GM18519 (cell line): ENCODE measurements around the gene HECTD4.
"Not testable (repeated sequence)": the region's sequence is repeated elsewhere in the genome, so short reads cannot be mapped to it uniquely, and the experiment has no call there.

Source experiments
- ATAC-seq: cut with Tn5 transposase; IDR thresholded peaks from one replicate; pipeline ENCODE4 v1.9.1; 2021; ENCODE audit warnings: mild to moderate bottlenecking, moderate library complexity; ENCODE audit not compliant: unreplicated experiment, low FRiP score

HECTD4 gene

DNA sequence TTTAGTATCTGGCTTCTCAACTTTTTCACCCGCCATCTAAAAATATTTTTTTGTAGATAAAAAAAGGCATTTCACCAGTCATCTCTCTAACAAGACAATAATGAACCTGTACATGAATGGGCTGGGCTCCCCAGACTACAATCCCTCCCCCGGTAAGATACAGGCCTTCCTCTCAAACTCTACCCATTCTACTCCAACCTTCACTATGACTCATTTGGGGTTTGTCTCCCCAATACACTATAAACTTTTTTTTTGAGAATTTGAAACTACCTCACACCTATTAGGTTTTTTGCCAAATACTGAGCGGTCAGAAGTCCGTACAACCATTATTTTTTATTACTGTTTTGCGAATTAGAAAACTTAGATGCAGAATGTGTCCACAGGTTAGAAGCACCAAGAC, 26.4 kb upstream of the HECTD4 start:
- no peak for ATAC-seq

- ATAC-seq = not testable (repeated sequence)
Measured at GRCh38 chr12:112407683-112408082, 25.5 kb upstream of the HECTD4 start.

DNA sequence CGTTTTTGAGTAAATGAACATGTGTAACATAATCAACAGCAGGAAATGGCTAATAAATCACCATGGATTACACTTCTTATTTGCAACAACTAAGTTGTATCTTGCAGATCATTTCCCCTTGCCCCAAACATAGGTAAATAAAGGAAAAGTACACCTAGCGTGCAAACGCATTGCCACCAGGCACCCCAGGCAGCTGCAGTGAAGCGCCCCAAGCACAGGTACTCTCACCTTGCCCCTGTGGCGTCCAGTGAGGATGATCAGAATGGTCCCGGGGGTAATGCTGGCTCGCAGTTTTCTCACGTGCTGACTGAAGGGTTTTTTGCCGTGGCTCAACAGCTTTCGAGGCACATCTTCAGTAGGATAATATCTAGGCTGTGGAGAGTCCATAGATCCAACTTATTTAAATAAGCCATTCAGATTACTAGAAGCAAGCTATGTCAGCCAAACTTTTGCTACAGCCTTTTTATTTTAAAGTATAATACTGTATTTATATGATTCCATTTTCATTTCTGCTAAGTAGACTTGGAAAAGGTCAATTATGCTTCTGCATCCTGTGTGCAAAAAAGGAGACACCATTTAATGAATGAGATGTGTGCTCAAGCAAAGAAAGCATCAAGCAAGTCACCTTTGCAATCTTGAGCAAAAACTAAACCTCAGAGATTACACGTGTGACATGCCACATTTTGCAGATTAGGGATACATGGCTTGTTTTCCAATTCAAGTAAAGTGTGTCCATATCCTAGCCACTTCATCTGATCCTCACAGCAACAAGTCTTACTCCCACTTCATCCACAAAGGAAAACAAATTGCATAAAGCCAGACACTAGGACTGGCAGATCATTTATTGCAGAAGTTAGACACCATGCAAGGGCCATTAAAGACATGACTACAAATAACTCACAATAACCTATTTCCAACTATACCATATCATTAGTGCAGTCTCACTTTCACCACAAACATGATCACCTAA, 24.6 kb upstream of the HECTD4 start:
- ATAC-seq = no peak

DNA sequence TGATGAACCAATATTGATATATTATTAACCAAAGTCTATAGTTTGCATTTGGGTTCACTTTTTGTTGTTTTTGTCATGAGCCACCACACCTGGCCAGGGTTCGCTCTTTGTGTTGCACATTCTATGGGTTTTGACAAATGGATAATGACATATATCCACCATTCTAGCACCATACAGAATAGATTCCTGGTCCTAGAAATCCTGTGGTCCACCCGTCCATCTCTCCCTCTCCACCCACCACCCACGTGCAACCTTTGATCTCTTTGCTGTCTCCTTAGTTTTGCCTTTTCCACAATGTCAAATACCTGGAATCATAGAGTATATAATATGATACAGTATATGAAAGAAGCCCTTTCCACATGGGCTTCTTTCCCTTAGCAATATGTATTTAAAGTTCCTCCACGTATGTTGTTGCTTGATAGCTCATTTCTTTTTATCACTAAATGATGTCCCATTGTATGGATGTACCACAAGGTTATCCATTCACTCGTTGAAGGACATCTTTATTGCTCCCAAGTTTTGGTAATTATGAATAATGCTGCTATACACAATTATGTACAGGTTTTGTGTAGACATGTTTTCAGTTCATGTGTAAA, 19.8 kb upstream of the HECTD4 start:
- no peak for ATAC-seq

GRCh38 chr12:112401054-112401453, 18.8 kb upstream of the HECTD4 start:
- no peak for ATAC-seq

DNA sequence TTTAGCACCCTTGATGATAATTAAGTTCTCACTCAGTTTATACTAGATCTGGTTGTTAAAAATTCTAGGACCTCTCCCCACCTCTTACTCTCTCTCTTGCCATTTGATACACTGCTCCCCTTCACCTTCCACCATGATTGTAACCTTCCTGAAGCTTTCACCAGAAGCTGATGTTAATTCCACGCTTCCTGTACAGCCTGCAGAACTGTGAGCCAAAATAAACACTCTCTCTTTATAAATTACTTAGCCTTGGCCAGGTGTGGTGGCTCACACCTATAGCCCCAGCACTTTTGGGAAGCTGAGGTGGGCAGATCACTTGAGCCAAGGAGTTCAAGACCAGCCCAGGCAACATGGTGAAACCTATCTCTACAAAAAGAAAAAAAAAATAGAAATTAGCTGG, 11.1 kb upstream of the HECTD4 start:
- no peak for ATAC-seq

DNA sequence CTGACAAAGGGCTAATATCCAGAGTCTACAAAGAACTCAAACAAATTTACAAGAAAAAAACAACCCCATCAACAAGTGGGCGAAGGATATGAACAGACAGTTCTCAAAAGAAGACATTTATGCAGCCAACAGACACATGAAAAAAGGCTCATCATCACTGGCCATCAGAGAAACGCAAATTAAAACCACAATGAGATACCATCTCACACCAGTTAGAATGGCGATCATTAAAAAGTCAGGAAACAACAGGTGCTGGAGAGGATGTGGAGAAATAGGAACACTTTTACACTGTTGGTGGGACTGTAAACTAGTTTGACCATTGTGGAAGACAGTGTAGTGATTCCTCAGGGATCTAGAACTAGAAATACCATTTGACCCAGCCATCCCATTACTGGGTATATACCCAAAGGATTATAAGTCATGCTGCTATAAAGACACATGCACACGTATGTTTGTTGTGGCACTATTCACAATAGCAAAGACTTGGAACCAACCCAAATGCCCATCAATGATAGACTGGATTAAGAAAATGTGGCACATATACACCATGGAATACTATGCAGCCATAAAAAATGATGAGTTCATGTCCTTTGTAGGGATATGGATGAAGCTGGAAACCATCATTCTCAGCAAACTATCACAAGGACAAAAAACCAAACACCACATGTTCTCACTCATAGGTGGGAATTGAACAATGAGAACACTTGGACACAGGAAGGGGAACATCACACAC, 7.9 kb upstream of the HECTD4 start:
- ATAC-seq = not testable (repeated sequence)

DNA sequence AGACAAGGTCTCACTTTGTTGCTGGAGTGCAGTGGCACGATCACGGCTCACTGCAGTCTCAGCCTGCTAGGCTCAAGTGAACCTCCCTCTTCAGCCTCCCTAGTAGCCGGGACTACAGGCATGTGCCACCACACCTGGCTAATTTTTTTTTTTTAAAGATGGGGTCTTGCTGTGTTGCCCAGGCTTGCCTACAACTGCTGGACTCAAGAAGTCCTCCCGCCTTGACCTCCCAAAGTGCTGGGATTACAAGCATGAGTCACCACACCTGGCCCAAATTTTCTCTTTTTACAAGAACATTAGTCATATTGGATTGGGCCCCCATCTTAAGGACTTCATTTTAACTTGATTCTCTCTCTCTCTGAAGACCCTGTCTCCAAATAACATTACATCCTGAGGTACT, 7.0 kb upstream of the HECTD4 start:
- no peak for ATAC-seq

DNA sequence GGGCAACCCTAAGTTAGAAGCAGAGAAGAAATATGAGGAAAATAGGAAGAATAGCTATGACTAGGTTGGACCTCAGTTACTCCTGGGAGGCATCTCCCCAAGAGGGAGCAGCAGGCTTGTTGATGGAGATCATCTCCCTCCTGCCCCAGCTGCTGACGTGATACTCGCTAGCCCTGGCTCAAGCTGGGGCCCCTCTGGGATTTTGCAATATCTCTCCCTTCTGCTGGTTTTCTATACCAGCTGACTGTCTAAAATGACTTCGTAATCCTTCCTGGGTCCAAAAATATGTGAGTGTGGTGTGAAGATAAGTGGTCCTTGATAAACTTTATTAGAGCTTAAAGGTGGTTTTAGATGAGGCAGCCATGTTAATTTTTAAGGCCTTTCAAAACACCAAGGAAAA, 4.5 kb upstream of the HECTD4 start:
- ATAC-seq = no peak

- ATAC-seq = no peak
Measured at GRCh38 chr12:112382866-112383265, 635 bp upstream of the HECTD4 start.

DNA sequence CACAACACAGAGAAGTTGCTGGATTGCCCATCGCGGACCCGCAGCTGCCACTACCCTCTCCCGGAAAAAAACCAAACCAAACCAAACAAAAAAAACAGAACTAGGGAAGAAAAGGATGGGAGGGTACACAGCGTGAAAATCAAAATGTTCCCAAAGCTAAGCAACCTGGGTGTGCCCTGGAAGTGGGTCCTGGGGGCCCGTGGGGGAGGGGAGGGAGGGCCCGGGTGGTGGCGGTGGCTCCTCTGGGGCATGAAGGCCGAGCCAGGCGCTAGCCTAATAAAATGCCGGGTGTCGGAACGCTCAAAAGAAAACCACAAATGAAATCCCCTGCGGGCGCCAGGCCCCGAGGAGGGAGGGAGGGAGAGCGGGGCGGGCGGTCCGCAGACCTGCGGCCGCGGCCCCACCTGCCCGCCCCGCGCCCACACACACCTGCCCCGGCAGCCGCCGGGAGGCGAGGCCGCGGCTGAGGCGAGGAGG, 787 bp downstream of the HECTD4 start:
- peak; percentile 39 for ATAC-seq

DNA sequence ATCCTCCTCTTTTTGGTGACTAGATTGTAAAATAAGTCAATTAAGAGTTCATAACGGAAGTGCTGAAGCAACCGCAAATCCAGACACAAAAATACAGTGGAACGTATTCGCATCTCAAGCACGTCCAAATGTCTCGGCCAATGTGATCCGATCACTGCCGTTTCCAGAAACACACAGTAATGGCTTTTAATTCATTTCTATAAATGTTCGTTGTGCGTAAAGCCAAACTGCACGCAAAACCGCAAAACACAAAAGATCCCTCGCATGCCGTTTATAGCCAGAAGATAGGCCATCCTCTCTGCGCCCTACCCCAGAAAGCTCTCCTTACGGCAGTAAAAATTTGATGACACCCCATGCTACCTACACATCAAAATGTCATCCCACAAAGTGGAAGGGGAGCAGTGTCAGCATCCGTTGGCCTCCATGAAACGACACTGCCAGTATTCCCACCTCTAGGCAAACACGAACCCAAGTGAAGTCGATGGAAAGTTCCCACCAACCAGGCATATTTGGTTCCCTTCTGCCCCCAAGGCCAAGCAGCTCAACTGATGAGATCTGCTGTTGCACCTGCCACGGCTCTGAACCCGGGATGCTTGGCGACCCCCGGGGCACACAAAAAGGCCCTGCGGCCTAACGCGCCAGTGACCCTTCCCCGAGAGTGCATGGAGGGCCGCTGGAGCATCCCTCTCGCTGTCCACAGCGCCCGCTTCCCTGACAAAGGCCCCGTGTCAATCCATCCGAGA, 1.4 kb downstream of the HECTD4 start:
- no peak for ATAC-seq

DNA sequence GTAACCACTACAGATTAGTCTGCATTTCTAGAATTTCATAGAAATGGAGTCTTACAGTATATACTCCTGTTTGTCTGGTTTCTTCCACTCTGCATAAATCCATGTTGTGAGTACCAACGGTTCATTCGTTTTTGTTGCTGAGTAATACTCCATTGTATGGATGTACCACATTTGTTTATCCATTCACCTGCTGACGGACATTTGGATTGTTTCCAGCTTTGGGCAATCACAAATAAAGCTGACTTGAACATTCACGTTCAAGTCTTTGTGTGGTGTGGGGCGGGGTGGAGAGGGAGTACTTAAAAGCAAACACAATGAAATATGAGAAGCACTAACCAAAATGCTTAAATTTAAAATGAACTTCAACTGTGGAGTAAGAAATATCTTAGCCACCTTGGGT, 7.1 kb downstream of the HECTD4 start:
- ATAC-seq = no peak

- ATAC-seq = no peak
Measured at GRCh38 chr12:112374166-112374740, 8.0 kb downstream of the HECTD4 start.

- no peak for ATAC-seq
Measured at GRCh38 chr12:112370868-112371510, 11.2 kb downstream of the HECTD4 start.

- no peak for ATAC-seq
Measured at GRCh38 chr12:112370199-112370598, 12.0 kb downstream of the HECTD4 start.

DNA sequence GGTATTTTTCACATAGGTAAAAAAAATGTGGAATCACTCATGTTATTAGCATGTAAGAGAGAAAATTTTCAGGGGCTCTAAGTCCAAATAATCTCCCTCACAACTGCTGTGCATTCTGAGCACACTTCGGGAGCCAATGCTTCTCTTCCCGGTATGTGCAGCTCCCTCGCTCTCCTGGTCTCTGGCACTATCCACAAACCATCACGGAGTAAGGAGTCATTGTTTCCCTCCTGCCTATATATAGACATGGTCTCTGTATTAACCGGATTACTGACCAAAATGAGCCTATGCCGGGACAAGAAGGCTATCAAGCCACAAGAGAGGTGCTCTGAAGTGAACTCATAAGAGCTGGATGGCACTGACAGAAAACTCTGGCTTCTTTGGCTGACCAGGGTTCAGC, 13.4 kb downstream of the HECTD4 start:
- ATAC-seq = no peak

DNA sequence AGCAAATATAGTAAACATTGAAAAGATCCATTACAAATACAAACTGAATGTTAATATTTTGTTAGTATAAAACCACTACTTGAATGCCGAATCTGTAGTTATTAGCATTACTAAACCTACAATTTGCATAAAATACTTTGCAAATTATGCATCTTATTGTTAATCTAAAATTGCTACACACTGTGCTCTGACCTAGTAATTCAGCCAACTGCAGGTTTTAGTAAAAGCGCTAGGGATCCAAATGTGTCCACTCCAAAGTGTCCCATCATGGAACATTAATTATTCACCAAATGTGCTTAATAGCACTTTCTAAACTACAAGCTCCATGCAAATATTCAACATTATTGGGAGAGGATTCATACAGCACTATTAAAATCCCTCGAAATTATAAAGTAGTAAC, 14.3 kb downstream of the HECTD4 start:
- no peak for ATAC-seq

DNA sequence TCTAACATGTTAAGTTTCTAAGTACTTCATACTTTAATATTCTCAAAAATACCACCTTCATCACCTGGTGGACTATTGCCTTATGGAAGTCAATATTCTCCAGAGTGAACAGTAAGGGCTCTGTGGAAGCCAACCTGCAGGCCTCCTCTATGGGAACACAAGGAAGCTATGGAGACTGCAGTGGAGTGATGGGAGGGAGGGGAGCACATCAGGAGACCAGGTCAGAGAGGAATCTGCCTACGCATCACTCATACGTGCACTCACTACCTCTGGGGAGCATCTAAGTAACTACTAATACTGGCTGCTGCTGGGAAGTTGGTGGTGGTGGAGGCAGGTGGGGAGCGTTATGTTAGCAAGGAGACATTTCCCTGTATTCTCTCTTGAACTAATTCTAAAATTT, 19.9 kb downstream of the HECTD4 start:
- no peak for ATAC-seq

- no peak for ATAC-seq
Measured at GRCh38 chr12:112361271-112361670, 21.0 kb downstream of the HECTD4 start.
